Mesendoderm (in vitro differentiated cells): Measurements from ENCODE around the gene EVI5.

Experiments used
- DNase-seq: peaks from one replicate; pipeline ENCODE4 v3.0.0; 2013
- H2AK5ac ChIP-seq: 2 replicates; pipeline ENCODE4 v1.6.1; 2013; ENCODE audit warnings: low read length, inconsistent platforms
- H2BK120ac ChIP-seq: 2 replicates; pipeline ENCODE4 v1.6.1; 2013; ENCODE audit warnings: low read depth, mild to moderate bottlenecking, low read length, moderate library complexity, mixed read lengths
- H2BK15ac ChIP-seq: replicated peaks from 2 replicates; pipeline ENCODE4 v1.6.1; 2013; ENCODE audit warnings: low read depth, mild to moderate bottlenecking, moderate library complexity
- H2BK5ac ChIP-seq: 2 replicates; pipeline ENCODE4 v1.6.1; 2013; ENCODE audit warnings: low read length, inconsistent platforms
- H3K18ac ChIP-seq: 2 replicates; pipeline ENCODE4 v1.6.1; 2013; ENCODE audit warnings: mild to moderate bottlenecking, low read length, mixed read lengths
- H3K23ac ChIP-seq: one replicate; pipeline ENCODE4 v1.6.1; 2013; ENCODE audit warnings: low read length
- H3K27ac ChIP-seq: 2 replicates; pipeline ENCODE4 v1.5.1; 2013; ENCODE audit warnings: low read depth, mild to moderate bottlenecking, inconsistent platforms, low read length, moderate library complexity
- H3K27me3 ChIP-seq: 2 replicates; pipeline ENCODE4 v1.6.1; 2013; ENCODE audit warnings: low read length, control low read depth, mild to moderate bottlenecking, inconsistent platforms; ENCODE audit not compliant: insufficient read depth, poor library complexity
- H3K36me3 ChIP-seq: 2 replicates; pipeline ENCODE4 v1.6.1; 2013; ENCODE audit warnings: low read length, inconsistent platforms; ENCODE audit not compliant: control insufficient read depth, insufficient read depth
- H3K4ac ChIP-seq: one replicate; pipeline ENCODE4 v1.6.1; 2013; ENCODE audit warnings: low read depth, mild to moderate bottlenecking, low read length, moderate library complexity
- H3K4me1 ChIP-seq: 2 replicates; pipeline ENCODE4 v1.6.1; 2013; ENCODE audit warnings: low read depth, low read length, inconsistent platforms; ENCODE audit not compliant: control insufficient read depth
- H3K4me2 ChIP-seq: 2 replicates; pipeline ENCODE4 v1.6.1; 2013; ENCODE audit warnings: low read length
- H3K4me3 ChIP-seq: 2 replicates; pipeline ENCODE4 v1.5.1; 2013; ENCODE audit warnings: mild to moderate bottlenecking, low read length
- H3K56ac ChIP-seq: one replicate; pipeline ENCODE4 v1.6.1; 2013; ENCODE audit warnings: low read length
- H3K79me1 ChIP-seq: 2 replicates; pipeline ENCODE4 v1.6.1; 2013; ENCODE audit warnings: low read length, inconsistent platforms
- H3K79me2 ChIP-seq: 2 replicates; pipeline ENCODE4 v1.6.1; 2013; ENCODE audit warnings: mild to moderate bottlenecking, low read length; ENCODE audit not compliant: control insufficient read depth, insufficient read depth
- H3K9ac ChIP-seq: 2 replicates; pipeline ENCODE4 v1.6.1; 2013; ENCODE audit warnings: low read length, inconsistent platforms
- H4K5ac ChIP-seq: one replicate; pipeline ENCODE4 v1.6.1; 2013; ENCODE audit warnings: low read length
- H4K8ac ChIP-seq: one replicate; pipeline ENCODE4 v1.6.1; 2013; ENCODE audit warnings: low read depth, mild to moderate bottlenecking, control low read depth, low read length, moderate library complexity
- WGBS: extraction: QIAGEN DNeasy Blood & Tissue Kit; methylation state at CpG from one replicate; pipeline ENCODE4 v1.1.7; 2013; ENCODE audit warnings: low lambda C conversion rate, missing lambda C conversion rate; ENCODE audit not compliant: insufficient coverage; ENCODE audit errors: extremely low coverage; 5-methylcytosine and 5-hydroxymethylcytosine counted together

The EVI5 gene

GRCh38 chr1:92509619-92510018 is 275.3 kb downstream of the EVI5 start:
- Histone ChIP-seq H4K8ac (no peak overlapping the region), H3K9ac (no peak overlapping the region), H2AK5ac (no peak overlapping the region), H3K23ac (no peak overlapping the region), H2BK15ac (no peak overlapping the region), H3K56ac (no peak overlapping the region), H3K4me2 (no peak overlapping the region), H3K36me3 (no peaks in the 10 kb centered on the region), H3K27me3 (no peaks in the 10 kb centered on the region), H4K5ac (no peak overlapping the region), H3K79me1 (no peaks in the 10 kb centered on the region), H3K4ac (no peak overlapping the region), H3K18ac (no peak overlapping the region), H3K79me2 (no peaks in the 10 kb centered on the region), H2BK120ac (no peak overlapping the region), H3K4me3 (no peak overlapping the region), H3K27ac (no peak overlapping the region), H3K4me1 (no peaks in the 10 kb centered on the region), H2BK5ac (no peak overlapping the region)
- DNase-seq: no peak
- WGBS: 100% methylated on average over 1 of the region's 1 CpG

- Histone ChIP-seq H3K79me2 (no peaks in the 10 kb centered on the region), H2BK15ac (no peak overlapping the region), H2BK120ac (no peak overlapping the region), H3K4me1 (no peaks in the 10 kb centered on the region), H3K36me3 (no peaks in the 10 kb centered on the region), H4K5ac (no peak overlapping the region), H3K27me3 (no peaks in the 10 kb centered on the region), H4K8ac (no peak overlapping the region), H3K56ac (no peak overlapping the region), H3K23ac (no peak overlapping the region), H2AK5ac (no peak overlapping the region), H3K27ac (no peak overlapping the region), H3K9ac (no peak overlapping the region), H3K4me3 (no peak overlapping the region), H3K79me1 (no peaks in the 10 kb centered on the region), H3K4me2 (no peak overlapping the region), H3K4ac (no peak overlapping the region), H2BK5ac (no peak overlapping the region), H3K18ac (no peak overlapping the region)
- DNase-seq: no peak
- WGBS: no CpG with 5 or more reads among the region's 6 CpGs
These were observed 279.8 kb downstream of the EVI5 start for GRCh38 chr1:92505015-92505692.

- Histone ChIP-seq H2AK5ac (no peak overlapping the region), H3K4ac (no peak overlapping the region), H4K5ac (no peak overlapping the region), H3K79me2 (no peaks in the 10 kb centered on the region), H3K36me3 (no peaks in the 10 kb centered on the region), H2BK120ac (no peak overlapping the region), H3K4me1 (no peaks in the 10 kb centered on the region), H3K79me1 (no peaks in the 10 kb centered on the region), H2BK15ac (no peak overlapping the region), H3K18ac (no peak overlapping the region), H4K8ac (no peak overlapping the region), H3K4me3 (no peak overlapping the region), H3K4me2 (no peak overlapping the region), H3K9ac (no peak overlapping the region), H3K27ac (no peak overlapping the region), H3K27me3 (no peaks in the 10 kb centered on the region), H2BK5ac (no peak overlapping the region), H3K23ac (no peak overlapping the region), H3K56ac (no peak overlapping the region)
- DNase-seq: no peak
- no CpG with 5 or more reads among the region's 8 CpGs for WGBS
These were observed 280.5 kb downstream of the EVI5 start for GRCh38 chr1:92504291-92505014.

GRCh38 chr1:92503926-92504285 is 281.0 kb downstream of the EVI5 start:
- no peak overlapping the region for H3K9ac ChIP-seq
- no CpG with 5 or more reads among the region's 6 CpGs for WGBS
- no peak overlapping the region for H2BK15ac ChIP-seq
- H4K8ac ChIP-seq: no peak overlapping the region
- H3K36me3 ChIP-seq: no peaks in the 10 kb centered on the region
- no peak overlapping the region for H3K18ac ChIP-seq
- H2BK120ac ChIP-seq: no peak overlapping the region
- no peak overlapping the region for H2AK5ac ChIP-seq
- no peaks in the 10 kb centered on the region for H3K79me2 ChIP-seq
- no peaks in the 10 kb centered on the region for H3K27me3 ChIP-seq
- no peak overlapping the region for H3K4me3 ChIP-seq
- no peak overlapping the region for H4K5ac ChIP-seq
- H3K56ac ChIP-seq: no peak overlapping the region
- H3K4me2 ChIP-seq: no peak overlapping the region
- H3K27ac ChIP-seq: no peak overlapping the region
- no peaks in the 10 kb centered on the region for H3K4me1 ChIP-seq
- H2BK5ac ChIP-seq: no peak overlapping the region
- no peak overlapping the region for H3K23ac ChIP-seq
- H3K79me1 ChIP-seq: no peaks in the 10 kb centered on the region
- no peak overlapping the region for H3K4ac ChIP-seq
- no peak for DNase-seq

- Histone ChIP-seq H3K23ac (no peak overlapping the region), H3K56ac (no peak overlapping the region), H3K4ac (no peak overlapping the region), H4K8ac (no peak overlapping the region), H3K4me1 (no peaks in the 10 kb centered on the region), H4K5ac (no peak overlapping the region), H2AK5ac (no peak overlapping the region), H3K27me3 (no peaks in the 10 kb centered on the region), H2BK120ac (no peak overlapping the region), H2BK5ac (no peak overlapping the region), H3K79me1 (no peaks in the 10 kb centered on the region), H3K79me2 (no peaks in the 10 kb centered on the region), H2BK15ac (no peak overlapping the region), H3K27ac (no peak overlapping the region), H3K36me3 (no peaks in the 10 kb centered on the region), H3K9ac (no peak overlapping the region), H3K18ac (no peak overlapping the region), H3K4me2 (no peak overlapping the region), H3K4me3 (no peak overlapping the region)
- no peak for DNase-seq
- WGBS: no CpG with 5 or more reads among the region's 6 CpGs
These were observed 281.6 kb downstream of the EVI5 start for GRCh38 chr1:92503043-92503925.
